T-helper 22 cell (primary cell): Measurements from ENCODE around the gene CYP21A2.
"Not testable (repeated sequence)": the region's sequence is repeated elsewhere in the genome, so short reads cannot be mapped to it uniquely, and the experiment has no call there.

Experiments used
- DNase-seq: peaks from one replicate; pipeline ENCODE4 v3.0.0-alpha.2; 2020; ENCODE audit warnings: low read depth

CYP21A2 gene

GRCh38 chr6:32055756-32056155 lies 17.5 kb downstream of the CYP21A2 start:
- DNase-seq: not testable (repeated sequence)

GRCh38 chr6:32056254-32056653 lies 18.0 kb downstream of the CYP21A2 start:
- no peak for DNase-seq

- DNase-seq: no peak
These were observed 19.8 kb downstream of the CYP21A2 start for GRCh38 chr6:32057966-32058365.

DNA sequence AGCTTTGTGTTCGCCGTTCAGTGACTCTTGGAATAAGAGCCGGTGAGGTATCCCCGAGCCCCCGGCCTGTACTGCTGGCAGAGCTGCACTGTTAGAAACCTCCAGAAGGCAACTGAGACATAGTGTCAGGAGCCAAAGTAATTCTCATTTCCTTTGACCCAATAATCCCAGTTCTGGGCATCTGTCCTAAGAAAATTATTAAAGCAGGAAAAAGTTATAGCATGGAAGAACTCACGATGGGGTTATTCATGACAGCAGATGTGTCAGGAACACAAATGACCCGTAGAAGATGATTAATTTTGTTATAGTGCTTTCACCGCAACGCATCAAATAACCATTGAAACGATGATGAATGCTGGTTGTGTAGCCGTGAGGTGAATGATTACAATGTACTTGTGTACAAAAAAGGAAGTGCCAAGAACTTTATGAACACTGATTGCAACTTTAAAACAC lies 20.3 kb downstream of the CYP21A2 start:
- no peak for DNase-seq

DNA sequence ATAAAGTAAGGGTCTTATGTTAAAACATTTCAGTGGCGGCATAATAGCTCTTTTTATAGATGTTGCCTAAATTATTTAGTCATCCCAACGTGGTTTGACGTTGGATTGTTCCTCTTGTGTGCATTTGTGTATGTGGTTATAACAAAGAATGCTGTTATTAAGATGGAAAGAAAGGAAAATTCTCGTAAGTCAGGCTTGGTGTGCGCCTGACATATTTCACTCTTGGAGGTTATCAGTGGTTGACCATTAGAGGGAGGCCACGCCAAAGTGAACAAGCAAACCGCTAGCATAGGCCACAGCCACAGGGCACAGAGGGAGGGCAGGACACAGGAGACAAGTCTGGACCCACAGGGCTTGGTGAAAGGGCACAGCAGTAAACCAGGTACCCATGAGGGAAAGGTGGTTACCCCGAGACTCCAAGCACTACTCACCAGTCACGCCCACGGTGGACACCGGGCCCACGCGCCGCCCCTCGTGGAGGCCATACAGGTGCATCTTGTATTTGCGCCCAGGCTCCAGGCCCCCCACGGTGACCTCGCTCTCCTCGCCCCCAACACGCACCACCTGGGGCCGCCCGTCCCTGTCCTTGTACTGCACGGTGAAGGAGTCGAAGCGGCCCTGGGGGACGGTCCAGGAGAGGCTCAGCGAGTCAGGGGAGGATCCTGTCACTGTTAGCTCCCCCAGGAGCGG lies 22.9 kb downstream of the CYP21A2 start:
- DNase-seq: no peak

- no peak for DNase-seq
These were observed 26.5 kb downstream of the CYP21A2 start for GRCh38 chr6:32064706-32065105.

DNA sequence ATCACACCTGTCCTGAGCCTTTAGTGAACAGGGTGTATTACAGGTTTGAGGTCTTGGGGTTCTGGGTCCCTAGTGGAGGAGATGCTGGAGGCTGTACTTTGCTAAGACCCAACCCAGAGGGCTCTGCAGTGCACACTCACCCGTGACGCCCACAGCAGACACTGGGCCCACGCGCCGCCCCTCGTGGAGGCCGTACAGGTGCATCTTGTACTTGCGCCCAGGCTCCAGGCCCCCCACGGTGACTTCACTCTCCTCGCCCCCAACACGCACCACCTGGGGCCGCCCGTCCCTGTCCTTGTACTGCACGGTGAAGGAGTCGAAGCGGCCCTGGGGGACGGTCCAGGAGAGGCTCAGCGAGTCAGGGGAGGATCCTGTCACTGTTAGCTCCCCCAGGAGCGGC lies 29.3 kb downstream of the CYP21A2 start:
- DNase-seq: not testable (repeated sequence)

GRCh38 chr6:32068315-32068714 lies 30.1 kb downstream of the CYP21A2 start:
- DNase-seq: not testable (repeated sequence)

DNA sequence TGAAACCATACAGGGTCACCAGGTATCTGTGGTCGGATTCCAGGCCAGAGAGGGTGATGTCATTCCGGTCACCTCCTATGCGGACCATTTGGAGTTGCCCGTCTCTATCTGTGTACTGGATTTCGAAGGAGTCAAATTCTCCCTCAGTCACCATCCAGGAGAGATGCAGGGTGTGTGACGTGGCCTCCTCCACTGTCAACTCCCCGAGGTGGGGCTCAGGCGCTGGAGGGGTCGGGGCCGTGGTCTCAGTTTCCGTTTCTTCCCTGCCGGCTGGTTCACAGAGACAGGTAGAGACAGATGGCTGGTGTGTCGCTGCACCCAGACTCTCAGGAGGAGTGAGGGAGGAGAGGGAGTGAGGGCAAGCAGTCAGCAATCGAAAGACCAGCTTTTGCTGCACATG lies 30.7 kb downstream of the CYP21A2 start:
- DNase-seq: no peak

GRCh38 chr6:32069460-32069859 lies 31.2 kb downstream of the CYP21A2 start:
- no peak for DNase-seq

- DNase-seq: no peak
These were observed 31.8 kb downstream of the CYP21A2 start for GRCh38 chr6:32069878-32070515.

DNA sequence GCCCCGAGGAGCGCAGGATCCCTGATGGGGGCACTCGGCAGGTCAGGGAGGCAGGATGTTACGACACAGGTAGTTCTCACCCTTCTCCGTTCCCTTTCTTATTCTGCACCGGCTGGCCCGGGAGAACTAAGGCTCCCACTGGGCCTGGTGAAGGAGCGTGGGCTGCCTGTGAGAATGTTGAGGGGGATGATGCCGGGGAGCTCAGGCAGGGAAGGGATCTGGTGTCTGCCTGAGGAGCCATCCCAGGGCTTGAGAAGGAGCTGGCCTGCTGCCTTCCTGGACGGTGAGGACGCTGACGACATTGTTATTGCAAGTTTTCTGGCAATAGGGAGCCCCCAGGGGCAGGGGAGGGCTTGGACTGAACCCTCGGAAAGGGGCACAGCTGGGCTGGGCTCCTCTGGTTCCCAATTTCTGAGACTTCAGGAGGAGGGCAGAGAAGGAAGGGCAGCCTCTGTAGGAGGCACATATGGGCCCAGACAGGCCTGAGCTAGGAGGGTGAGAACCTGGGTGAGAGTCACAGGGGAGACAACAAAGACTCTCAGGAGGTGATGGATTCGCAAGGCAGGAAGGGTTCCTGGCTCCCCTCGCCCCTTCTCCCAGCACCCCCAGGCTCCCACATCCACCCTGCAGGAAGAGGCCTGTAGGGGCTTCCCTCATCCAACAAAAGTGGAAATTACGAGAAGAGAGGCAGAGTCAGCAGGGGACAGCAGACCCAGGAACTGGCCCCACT lies 32.8 kb downstream of the CYP21A2 start:
- no peak for DNase-seq

- no peak for DNase-seq
These were observed 34.9 kb downstream of the CYP21A2 start for GRCh38 chr6:32073101-32073500.

- no peak for DNase-seq
These were observed 35.4 kb downstream of the CYP21A2 start for GRCh38 chr6:32073613-32074012.

- DNase-seq: no peak
These were observed 36.8 kb downstream of the CYP21A2 start for GRCh38 chr6:32074996-32075532.

DNA sequence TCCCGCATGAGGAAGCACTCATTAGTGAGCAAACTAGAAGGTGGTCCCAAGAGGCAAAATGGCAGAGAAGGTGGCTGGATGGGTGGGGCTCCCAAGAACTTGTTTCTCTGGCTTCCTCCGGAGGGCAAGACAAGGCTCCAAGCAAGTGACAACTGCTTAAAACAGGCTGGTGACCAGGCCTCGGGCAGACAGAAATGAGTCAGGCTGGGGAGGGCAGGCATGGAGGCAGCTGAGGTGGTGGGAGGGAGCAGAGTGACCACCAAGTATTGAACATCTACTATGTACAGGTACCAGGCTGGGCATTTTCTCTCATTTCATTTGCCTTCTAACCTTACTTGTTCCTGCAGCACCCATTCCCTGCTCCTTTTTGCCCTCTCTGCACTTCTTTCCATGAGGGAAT lies 37.6 kb downstream of the CYP21A2 start:
- no peak for DNase-seq

DNA sequence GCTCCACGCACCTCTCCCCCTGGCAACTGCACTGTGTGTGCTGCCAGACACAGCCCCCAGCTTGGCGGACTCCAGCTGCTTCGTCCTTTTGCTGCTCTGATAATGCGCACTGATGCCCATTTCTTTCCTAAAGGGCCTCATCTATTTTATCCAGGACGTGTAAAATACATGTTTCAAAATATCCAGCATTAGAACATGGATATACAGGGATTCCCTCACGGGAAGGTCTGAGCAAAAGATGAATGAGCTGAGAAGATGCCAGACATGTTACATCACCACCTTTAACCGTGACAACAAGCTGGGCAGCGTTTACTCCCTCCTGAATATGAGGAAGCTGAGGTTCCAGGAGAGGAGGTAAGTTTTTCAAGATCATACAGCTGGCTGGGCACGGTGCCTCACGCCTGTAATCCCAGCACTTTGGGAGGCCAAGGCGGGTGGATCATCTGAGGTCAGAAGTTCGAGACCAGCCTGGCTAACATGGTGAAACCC lies 38.1 kb downstream of the CYP21A2 start:
- DNase-seq: no peak

DNA sequence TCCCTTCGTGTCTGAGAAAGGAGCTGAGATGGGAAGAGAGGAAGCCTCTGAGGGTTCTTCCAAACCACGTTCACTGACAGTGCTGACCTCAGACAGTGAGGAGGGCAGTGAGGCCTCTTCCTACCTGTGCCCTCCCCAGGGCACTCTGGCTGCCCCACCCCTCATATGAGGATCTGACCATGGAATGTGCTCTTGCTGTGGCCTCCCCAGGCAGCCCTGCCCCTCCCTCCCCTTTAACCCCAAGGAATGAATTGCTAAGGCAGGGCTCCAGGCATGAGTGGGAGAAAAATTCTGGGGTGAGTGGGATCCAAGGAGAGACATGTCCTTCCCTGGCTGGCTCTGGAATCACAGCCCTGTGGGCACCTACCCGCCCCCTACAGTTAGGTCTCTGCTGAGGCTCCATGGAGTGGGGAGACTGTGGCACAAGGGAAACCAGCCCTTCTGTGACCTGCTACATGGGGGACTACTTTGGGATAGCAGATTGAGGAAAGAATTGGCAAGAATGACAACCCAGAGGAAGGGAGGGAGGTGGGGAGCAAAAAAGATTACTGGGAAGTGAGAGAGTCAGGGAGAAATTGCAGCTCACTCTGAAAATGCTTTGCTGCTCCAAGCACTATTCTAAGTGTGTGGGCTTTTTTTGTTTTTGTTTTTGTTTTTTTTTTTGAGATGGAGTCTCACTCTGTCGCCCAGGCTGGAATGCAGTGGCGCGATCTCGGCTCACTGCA lies 41.5 kb downstream of the CYP21A2 start:
- DNase-seq: no peak

- DNase-seq: no peak
These were observed 43.2 kb downstream of the CYP21A2 start for GRCh38 chr6:32081168-32081990.

- no peak for DNase-seq
These were observed 44.3 kb downstream of the CYP21A2 start for GRCh38 chr6:32082478-32082877.

GRCh38 chr6:32082935-32083334 lies 44.7 kb downstream of the CYP21A2 start:
- DNase-seq: no peak
